ENCODE results near the gene SPINK5.

The SPINK5 gene

DNA sequence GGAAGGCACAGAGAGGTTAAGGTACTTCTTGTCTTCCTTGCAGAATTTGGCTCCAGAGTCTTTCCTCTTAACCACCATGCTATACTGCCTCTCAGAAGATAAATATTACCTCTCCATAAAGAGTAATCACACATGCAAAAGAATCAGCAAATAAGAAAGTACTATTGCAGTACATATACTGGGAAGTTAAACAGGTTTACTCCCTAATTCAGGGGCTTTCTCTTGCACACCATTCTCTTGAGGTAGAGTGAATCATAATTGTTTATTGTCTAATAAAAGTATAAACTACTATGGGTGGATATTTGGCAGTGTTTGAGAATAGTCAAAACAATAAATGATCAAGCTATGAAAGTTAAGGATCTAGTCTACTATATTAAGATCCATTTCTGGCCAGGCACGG, 40.4 kb downstream of the SPINK5 start:
- no peak for DNase-seq

DNA sequence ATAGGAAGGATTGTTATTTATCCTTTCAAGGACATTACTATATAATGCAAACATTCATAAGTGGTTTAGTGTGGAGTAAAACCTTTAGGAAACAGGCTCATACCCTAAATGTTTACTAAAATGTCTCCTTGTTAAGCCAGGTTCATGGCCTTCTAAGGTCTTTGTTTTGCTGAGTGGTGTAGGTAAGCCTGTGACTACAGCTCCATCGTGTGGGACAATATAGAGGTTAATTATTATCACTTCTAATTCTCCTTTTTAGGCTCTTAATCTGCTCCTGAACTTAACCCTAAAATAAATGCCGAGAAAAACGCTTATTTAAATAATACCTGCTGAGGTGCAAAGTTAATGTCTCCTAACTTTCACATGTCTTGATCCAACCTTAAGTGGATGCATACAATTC, 43.8 kb downstream of the SPINK5 start:
- no peak for DNase-seq

DNA sequence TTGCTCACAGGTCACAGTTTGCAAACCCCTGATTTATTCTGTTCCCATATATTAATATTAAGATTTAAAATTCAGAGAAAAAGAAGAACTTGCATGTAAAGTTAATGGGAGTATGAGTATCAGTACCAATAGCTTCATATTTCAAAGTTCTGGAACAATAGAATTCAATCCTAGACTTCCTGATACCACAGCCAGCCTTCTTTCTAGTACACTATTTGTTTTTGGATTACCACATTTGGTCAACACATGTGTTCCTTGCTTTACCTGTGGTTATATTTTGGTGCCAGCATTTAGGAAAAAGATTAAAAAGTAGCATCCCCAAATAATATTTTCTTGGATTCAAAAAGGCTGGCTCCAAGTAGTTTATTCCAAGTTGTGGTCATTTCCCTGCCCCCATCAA, 49.5 kb downstream of the SPINK5 start:
- DNase-seq, result no peak

DNA sequence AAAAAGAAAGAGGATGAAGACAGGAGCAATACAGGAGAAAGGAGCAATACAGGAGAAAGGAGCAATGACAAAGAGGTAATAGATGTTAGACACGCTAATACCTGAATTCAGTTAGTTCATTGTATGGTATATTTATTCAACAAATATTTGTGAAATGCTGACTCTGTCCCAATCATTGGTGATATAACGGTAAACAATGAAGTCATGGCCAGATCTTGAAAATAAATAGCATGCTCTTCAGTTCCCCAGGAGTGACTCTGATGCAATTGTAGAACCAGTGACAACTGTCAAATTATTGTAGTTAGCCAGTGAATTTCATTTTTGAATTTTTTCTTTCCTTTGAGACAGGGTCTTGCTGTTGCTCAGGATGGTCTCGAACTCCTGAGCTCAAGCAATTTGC, 56.5 kb downstream of the SPINK5 start:
- DNase-seq, result no peak

- no peak for DNase-seq
These were observed 61.9 kb downstream of the SPINK5 start for GRCh38 chr5:148125641-148126040.

- no peak for DNase-seq
These were observed 71.6 kb downstream of the SPINK5 start for GRCh38 chr5:148135091-148136048.

DNA sequence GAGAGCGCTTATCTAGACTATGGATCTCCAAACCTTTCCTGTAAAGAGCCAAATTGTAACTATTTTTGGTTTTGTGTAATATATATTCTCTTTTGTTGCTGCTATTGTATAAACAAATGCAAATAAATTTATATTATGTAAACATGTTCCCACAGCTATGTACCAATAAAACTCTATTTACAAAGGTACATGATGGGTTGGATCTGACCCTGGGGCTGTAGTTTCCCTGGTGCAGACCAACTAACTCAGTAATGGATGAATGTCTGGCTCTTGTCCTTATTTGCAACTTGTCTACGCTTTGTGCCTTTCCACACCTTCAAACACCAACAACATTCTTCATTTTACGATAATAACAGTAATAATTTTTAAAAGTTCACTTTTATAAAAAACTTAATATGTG, 77.1 kb downstream of the SPINK5 start:
- DNase-seq, result no peak

- no peak for DNase-seq
These were observed 77.9 kb downstream of the SPINK5 start for GRCh38 chr5:148141645-148142044.

DNA sequence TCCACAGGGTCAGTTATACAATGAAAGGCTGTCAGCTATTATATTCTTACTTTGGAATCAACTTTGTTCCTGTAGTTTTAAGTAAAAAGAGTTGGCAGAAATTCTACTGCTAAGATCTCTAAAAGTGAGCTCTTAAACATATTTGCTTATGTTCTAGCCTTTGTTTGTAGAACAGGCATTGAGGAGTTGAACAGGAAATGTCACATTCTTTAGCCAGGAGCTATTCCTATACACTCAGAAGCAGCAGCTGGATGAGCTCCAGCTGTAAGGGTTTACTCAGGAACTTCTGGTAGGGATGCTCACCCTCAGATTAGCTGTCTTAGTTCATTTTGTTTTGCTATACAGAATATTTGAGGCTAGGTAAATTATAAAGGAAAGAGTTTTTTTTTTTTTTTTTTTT, 82.1 kb downstream of the SPINK5 start:
- DNase-seq, result no peak

- DNase-seq, result no peak
These were observed 82.7 kb downstream of the SPINK5 start for GRCh38 chr5:148146487-148146886.

DNA sequence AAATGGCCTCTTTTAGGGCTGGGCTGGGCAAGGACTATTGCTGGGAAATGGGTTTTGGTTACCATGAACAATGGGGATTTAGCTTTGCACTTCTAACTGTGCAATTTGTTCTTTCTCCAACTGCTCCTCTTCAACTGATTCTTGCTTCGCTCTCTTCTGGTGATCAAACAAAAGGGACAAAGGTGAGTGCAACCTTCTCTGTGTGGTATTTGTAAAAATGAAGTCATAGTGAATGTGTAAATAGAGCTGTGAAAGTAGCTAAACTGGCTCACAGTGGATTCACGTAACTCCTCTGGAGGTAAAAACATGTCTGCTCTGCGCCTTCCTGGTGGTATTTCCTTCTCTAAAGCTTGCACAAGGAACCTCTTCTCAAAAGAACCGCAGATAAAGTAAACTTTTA, 83.6 kb downstream of the SPINK5 start:
- no peak for DNase-seq

- no peak for DNase-seq
These were observed 88.1 kb downstream of the SPINK5 start for GRCh38 chr5:148151872-148152271.

DNA sequence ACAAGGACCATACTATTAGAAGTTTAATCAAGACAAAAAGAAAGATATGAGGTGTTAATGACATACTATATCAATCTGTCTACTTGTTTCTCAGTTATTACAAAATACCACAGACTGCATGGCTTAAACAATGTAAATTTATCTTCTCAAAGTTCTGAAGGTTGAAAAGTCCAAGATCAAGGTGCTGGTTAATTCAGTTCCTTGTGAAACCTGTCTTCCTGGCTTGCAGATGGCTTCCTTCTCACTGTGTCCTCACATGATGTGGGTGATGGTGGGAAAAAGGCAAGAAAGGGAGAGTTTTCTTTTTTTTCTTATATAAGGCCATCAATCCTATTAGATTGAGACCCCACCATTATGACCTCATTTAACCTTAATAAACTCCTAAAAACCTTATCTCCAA, 89.0 kb downstream of the SPINK5 start:
- no peak for DNase-seq

DNA sequence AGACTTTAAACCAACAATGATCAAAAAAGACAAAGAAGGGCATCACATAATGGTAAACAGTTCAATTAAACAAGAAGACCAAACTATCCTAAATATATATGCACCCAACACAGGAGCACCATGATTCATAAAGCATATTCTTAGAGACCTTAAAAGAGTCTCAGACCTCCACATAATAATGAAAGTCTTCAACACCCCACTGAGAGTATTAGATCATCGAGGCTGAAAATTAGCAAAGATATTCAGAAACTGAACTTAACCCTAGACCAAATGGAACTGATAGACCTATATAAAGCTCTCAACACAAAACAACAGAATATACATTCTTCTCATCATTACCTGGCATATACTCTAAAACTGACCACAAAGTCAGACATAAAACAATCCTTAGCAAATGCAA, 92.8 kb downstream of the SPINK5 start:
- DNase-seq, result no peak

DNA sequence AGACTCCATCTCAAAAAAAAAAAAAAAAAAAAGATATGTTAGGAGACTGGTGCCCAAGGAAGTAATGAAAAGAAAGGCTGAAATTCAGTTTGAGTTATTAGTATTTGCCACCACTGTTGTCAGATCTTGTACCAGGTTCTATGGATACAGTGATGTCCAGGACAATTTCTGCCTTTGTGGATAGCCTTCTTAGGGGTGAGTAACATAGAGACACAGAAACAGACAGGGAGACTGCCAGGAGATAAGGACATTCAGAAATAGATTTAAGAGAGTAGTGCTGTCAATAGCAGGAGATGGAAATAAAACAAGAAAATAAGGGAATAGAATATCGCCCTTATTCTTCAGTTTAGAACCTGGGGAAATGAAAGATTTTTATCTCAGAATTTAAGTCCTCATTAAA, 98.3 kb downstream of the SPINK5 start:
- DNase-seq, result no peak

DNA sequence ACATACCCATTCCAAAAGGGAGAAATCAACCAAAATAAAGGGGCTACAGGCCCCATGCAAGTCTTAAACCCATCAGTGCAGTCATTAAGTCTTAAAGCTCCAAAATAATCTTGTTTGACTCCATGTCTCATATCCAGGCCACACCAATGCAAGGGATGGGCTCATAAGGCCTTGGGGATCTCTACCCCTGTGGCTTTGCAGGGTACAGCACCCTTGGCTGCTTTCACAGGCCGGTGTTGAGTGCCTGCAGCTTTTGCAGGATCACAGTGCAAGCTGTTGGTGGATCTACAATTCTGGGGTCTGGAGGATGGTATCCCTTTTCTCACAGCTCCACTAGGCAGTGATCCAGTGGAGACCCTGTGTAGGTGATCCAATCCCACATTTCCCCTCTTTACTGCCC, 99.6 kb downstream of the SPINK5 start:
- DNase-seq, result no peak

- no peak for DNase-seq
These were observed 102.9 kb downstream of the SPINK5 start for GRCh38 chr5:148166550-148167283.

DNA sequence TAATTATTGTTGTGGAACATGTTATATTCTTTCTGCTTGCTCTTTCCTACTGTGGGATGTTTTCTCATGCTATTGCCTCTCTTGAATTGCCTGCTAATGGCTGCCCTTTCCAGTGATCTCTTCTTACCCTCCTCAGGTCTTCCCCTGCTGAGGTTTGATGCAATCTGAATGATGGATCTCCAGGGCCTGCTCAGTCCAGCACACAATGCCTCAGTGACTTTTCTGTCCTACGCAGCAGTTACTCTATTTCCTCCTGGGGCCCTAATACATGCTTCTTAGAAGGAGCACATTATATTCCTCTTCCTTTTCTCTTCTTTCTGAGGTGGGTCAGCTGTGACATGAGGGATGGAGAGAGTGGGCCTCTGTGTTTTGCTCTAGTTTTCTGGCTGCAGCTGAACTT, 104.5 kb downstream of the SPINK5 start, which contains the start of gene SPINK14:
SPINK14 (plus strand) TSS at position 301 of the 400 bp plus-strand sequence. CDS start 1,187 bp downstream, outside the sequence.
- DNase-seq, result no peak

DNA sequence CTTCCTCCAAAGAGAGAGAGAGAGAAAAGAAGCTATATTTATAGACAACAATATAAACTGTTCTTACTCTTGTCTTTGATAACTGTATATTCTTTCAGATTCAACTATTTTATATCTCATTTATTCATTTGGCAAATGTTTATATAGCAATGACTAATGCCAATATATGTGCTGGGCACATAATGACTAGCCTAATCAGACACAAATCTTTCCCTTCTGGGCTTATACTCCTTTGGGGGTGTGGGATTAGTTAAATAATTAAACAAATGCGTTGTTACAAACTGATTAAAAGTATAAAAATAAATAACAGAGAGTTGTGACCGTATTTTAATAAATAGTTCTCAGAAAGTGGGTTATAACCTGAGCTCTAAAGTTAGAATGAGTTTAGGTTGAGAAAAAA, 108.6 kb downstream of the SPINK5 start:
- no peak for DNase-seq

DNA sequence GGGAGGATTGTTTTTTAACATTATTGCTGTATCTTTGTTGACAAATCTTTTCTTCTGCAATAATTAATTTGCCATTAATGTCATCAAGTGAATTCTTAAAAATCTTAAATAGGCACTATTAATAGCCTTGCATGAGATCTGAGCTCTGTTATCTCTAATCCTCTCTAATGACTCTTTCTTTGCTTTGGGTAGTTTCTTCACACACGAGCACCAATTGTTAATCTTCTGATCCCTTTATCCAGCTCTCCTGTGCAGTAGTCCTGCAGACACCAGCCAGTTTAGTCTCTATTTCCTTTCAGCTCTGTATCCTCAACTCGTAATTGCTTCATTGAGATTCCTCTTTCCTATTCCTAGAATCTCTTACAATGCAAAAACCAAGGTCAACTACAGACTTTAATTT, 112.7 kb downstream of the SPINK5 start:
- no peak for DNase-seq

DNA sequence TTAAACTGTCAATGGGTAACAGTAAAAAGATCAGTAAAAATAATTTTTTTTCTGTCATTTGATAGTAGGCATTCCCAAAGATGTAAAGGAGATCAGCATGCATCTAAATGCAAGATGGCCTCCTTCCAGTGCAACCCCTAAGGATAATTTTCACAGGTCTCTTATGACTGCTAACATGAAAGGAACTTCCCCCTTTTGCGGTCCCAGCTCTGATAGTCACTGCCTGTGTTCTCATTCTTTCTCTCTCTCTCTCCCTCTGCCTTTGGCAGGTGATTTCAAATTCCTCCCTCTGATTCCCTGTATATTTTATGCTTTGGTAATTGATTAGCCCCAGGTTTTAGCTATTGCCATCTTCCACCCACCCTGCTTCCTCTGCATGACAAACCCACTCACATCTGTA, 113.4 kb downstream of the SPINK5 start:
- DNase-seq, result no peak

DNA sequence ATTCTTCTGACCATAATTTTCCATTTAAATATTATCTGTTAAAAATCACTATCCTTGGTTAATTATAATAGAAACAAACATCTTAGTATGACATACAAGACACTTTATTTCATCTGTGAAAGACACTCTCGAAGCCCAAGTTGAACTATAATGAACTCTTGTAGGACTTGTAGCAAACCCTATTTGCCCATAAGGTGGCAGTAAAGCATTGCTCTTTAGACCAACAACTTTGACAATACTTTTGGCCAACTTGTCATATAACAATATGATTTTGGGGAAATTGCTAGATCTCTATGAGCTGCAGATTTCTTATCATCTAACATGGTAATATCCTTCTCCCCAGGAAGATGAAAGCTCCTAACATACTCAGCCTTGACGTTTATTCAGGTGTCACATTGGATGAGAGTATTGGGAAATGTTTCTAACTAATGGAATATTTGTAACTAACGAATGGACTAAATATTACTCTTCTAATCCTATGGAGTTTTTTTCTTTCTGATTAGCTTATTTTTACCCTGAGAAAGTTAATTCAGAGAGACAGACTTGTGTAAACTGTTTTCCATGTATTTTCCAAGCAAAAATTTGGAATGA, 115.5 kb downstream of the SPINK5 start:
- DNase-seq, result no peak

DNA sequence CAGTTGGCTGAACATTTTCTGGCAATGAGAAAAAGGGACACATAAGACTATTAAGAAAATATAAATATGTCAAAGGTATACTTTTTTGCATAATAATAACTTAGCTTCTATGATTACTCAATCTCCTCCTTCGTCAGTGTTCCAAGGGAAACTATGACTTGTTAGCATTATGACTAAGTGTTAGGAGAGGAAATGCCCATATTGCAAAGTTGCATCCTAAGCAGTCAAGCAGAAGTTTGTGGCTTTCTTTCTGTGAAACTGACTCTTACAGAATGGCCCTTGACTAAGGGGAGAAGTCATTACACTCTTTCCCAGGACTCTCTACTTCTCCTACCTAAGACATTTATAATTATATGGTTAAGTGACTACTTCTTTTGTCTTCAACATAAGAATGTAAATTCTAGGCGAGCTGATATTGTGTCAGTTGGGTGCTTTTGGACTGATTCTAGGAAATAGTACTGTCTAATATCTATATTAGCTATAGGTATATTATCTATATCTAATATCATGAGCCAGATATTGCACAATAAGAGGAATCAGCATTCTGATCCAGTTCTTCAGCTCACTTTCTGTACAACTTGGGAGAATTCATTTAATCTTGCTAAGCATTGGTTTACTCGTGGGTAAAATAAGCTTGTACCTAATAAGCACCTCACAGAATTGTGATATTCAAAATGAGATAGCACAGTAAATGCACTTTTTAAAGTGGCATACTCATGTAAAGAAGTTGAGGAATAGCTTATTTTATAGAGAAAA, 122.6 kb downstream of the SPINK5 start:
- no peak for DNase-seq

Data from stimulated activated CD4-positive, alpha-beta T cell treated with anti-CD3 and anti-CD28 coated beads, Interleukin-2, amount 100 ng/mL, for 48 hours (primary cell).